IMR-90 (cell line): ENCODE results near the gene MRPL28. TPM values are rescaled to one million over a fixed set of nuclear protein-coding genes. Genes with fewer than 3 reads are reported as not detected.

Experiments
- ATAC-seq: fragments of 200-7000 bp; cut with Tn5 transposase; 2 replicates; pipeline ENCODE4 v1.9.1; 2020; ENCODE audit warnings: low read depth, mild to moderate bottlenecking, moderate library complexity
- BruUV-seq: library from RNA; stranded (reverse); fragments of 400-500 nt; replicated peaks from 2 replicates; lab custom pipeline; 2021; lab: Mats Ljungman, UMichigan
- CTCF ChIA-PET: fragments of 300-600 bp; formaldehyde crosslinking; extraction: SDS; loops from one replicate; lab custom pipeline; 2021; ENCODE audit warnings: antibody characterized with exemption; lab: Yijun Ruan, JAX
- POLR2A ChIA-PET: fragments of 300-600 bp; sonication (Branson Sonifier 250); formaldehyde crosslinking; loops from one replicate; lab custom pipeline; 2022; ENCODE audit warnings: antibody characterized with exemption; ENCODE audit not compliant: unreplicated experiment; lab: Charles Lee
- DNase-seq: peaks from one replicate; pipeline ENCODE4 v3.0.0; 2013
- H2AFZ ChIP-seq: replicated peaks from 2 replicates; pipeline ENCODE3; 2013; ENCODE audit warnings: low read length, mild to moderate bottlenecking; ENCODE audit not compliant: poor library complexity
- H2AK5ac ChIP-seq: 2 replicates; pipeline ENCODE4 v1.6.1; 2013; ENCODE audit warnings: low read depth, low read length, inconsistent platforms
- H2AK9ac ChIP-seq: replicated peaks from 2 replicates; pipeline ENCODE3; 2013; ENCODE audit warnings: mild to moderate bottlenecking, low read depth, low read length, moderate library complexity; ENCODE audit not compliant: poor library complexity
- H2BK120ac ChIP-seq: 2 replicates; pipeline ENCODE4 v1.6.1; 2013; ENCODE audit warnings: low read depth, low read length, inconsistent platforms
- H2BK15ac ChIP-seq: 3 replicates; pipeline ENCODE4 v1.6.1; 2013; ENCODE audit warnings: low read depth, low read length, inconsistent platforms
- H2BK20ac ChIP-seq: 2 replicates; pipeline ENCODE4 v1.6.1; 2013; ENCODE audit warnings: low read depth, mild to moderate bottlenecking, inconsistent platforms, low read length, moderate library complexity
- H2BK5ac ChIP-seq: 2 replicates; pipeline ENCODE4 v1.6.1; 2013; ENCODE audit warnings: mild to moderate bottlenecking, low read depth, low read length, inconsistent platforms; ENCODE audit not compliant: poor library complexity, severe bottlenecking
- H3K14ac ChIP-seq: replicated peaks from 2 replicates; pipeline ENCODE4 v1.6.1; 2013; ENCODE audit warnings: low read depth, low read length, inconsistent platforms
- H3K18ac ChIP-seq: 2 replicates; pipeline ENCODE4 v1.6.1; 2013; ENCODE audit warnings: low read depth, low read length, control low read depth
- H3K23ac ChIP-seq: 2 replicates; pipeline ENCODE4 v1.6.1; 2013; ENCODE audit warnings: low read depth, low read length, inconsistent platforms
- H3K27ac ChIP-seq: 2 replicates; pipeline ENCODE4 v1.5.1; 2013; ENCODE audit warnings: mild to moderate bottlenecking, control low read depth, low read length; ENCODE audit not compliant: insufficient read depth
- H3K27me3 ChIP-seq: 2 replicates; pipeline ENCODE4 v1.6.1; 2013; ENCODE audit warnings: low read length; ENCODE audit not compliant: control insufficient read depth, insufficient read depth
- H3K36me3 ChIP-seq: 2 replicates; pipeline ENCODE4 v1.6.1; 2013; ENCODE audit warnings: low read length, mixed read lengths; ENCODE audit not compliant: control insufficient read depth, insufficient read depth
- H3K4ac ChIP-seq: 2 replicates; pipeline ENCODE4 v1.6.1; 2013; ENCODE audit warnings: low read depth, low read length, inconsistent platforms
- H3K4me1 ChIP-seq: 2 replicates; pipeline ENCODE4 v1.6.1; 2013; ENCODE audit warnings: low read length, mixed read lengths; ENCODE audit not compliant: control insufficient read depth, insufficient read depth
- H3K4me2 ChIP-seq: 2 replicates; pipeline ENCODE4 v1.6.1; 2013; ENCODE audit warnings: low read depth, mild to moderate bottlenecking, control low read depth, low read length, moderate library complexity
- H3K4me3 ChIP-seq: 2 replicates; pipeline ENCODE4 v1.5.1; 2013; ENCODE audit warnings: low read depth, mild to moderate bottlenecking, control low read depth, low read length, moderate library complexity; ENCODE audit not compliant: insufficient read depth
- H3K56ac ChIP-seq: 2 replicates; pipeline ENCODE4 v1.6.1; 2013; ENCODE audit warnings: low read length, inconsistent platforms; ENCODE audit not compliant: insufficient read depth; ENCODE audit errors: extremely low read depth
- H3K79me1 ChIP-seq, 2 experiments: 2 replicates each; pipeline ENCODE4 v1.6.1; 2013; ENCODE audit warnings: low read length in 2 of 2, inconsistent platforms in 1 of 2, low read depth in 1 of 2
- H3K9ac ChIP-seq: 2 replicates; pipeline ENCODE4 v1.6.1; 2013; ENCODE audit warnings: low read depth, low read length, control low read depth
- H3K9me1 ChIP-seq: 2 replicates; pipeline ENCODE4 v1.6.1; 2013; ENCODE audit warnings: low read length, inconsistent platforms; ENCODE audit not compliant: insufficient read depth
- H3K9me3 ChIP-seq: 2 replicates; pipeline ENCODE4 v1.6.1; 2013; ENCODE audit warnings: low read length; ENCODE audit not compliant: control insufficient read depth, insufficient read depth
- H4K20me1 ChIP-seq: 2 replicates; pipeline ENCODE4 v1.6.1; 2013; ENCODE audit warnings: low read length, inconsistent platforms; ENCODE audit not compliant: insufficient read depth
- H4K5ac ChIP-seq: 2 replicates; pipeline ENCODE4 v1.6.1; 2013; ENCODE audit warnings: mild to moderate bottlenecking, low read depth, low read length, control low read depth
- H4K8ac ChIP-seq, 2 experiments: 2 replicates each; pipeline ENCODE4 v1.6.1; 2013; ENCODE audit warnings: low read depth in 2 of 2, low read length in 2 of 2, control low read depth in 1 of 2, inconsistent platforms in 1 of 2
- H4K91ac ChIP-seq: 2 replicates; pipeline ENCODE4 v1.6.1; 2013; ENCODE audit warnings: low read depth, low read length, inconsistent platforms; ENCODE audit not compliant: insufficient read depth
- BHLHE40 ChIP-seq: fragments of 150-350 bp; IDR thresholded peaks from 2 replicates; pipeline ENCODE4 v1.6.1; 2016; ENCODE audit warnings: mild to moderate bottlenecking, low read depth, low read length
- CEBPB ChIP-seq: IDR thresholded peaks from 2 replicates; pipeline ENCODE4 v1.6.1; 2012; ENCODE audit warnings: low read depth, low read length, improper control_type of control experiment
- CTCF ChIP-seq: conservative IDR thresholded peaks from 2 replicates; pipeline ENCODE4 v1.5.1; 2012; ENCODE audit warnings: mild to moderate bottlenecking, low read depth, low read length, improper control_type of control experiment
- FOS ChIP-seq: fragments of 150-350 bp; IDR thresholded peaks from 2 replicates; pipeline ENCODE4 v1.6.1; 2016; ENCODE audit warnings: low read depth, low read length
- MAFK ChIP-seq: IDR thresholded peaks from 2 replicates; pipeline ENCODE4 v1.6.1; 2012; ENCODE audit warnings: low read depth, low read length, improper control_type of control experiment
- MAZ ChIP-seq: IDR thresholded peaks from 2 replicates; pipeline ENCODE4 v1.6.1; 2012; ENCODE audit warnings: low read depth, mild to moderate bottlenecking, low read length, improper control_type of control experiment, moderate library complexity, borderline replicate concordance
- NFE2L2 ChIP-seq: fragments of 150-350 bp; IDR thresholded peaks from 2 replicates; pipeline ENCODE4 v1.6.1; 2016; ENCODE audit warnings: low read depth, mild to moderate bottlenecking, low read length
- POLR2A ChIP-seq: IDR thresholded peaks from 2 replicates; pipeline ENCODE4 v1.6.1; 2012; ENCODE audit warnings: mild to moderate bottlenecking, low read depth, low read length
- RAD21 ChIP-seq: IDR thresholded peaks from 2 replicates; pipeline ENCODE4 v1.6.1; 2012; ENCODE audit warnings: low read length, improper control_type of control experiment
- RCOR1 ChIP-seq: IDR thresholded peaks from 2 replicates; pipeline ENCODE4 v1.6.1; 2012; ENCODE audit warnings: mild to moderate bottlenecking, low read length, improper control_type of control experiment; ENCODE audit not compliant: insufficient replicate concordance
- RFX5 ChIP-seq: IDR thresholded peaks from 2 replicates; pipeline ENCODE4 v1.8.0; 2012; ENCODE audit warnings: low read depth, mild to moderate bottlenecking, low read length, moderate library complexity
- SMC3 ChIP-seq: fragments of 150-350 bp; IDR thresholded peaks from 2 replicates; pipeline ENCODE4 v1.6.1; 2016; ENCODE audit warnings: low read depth, mild to moderate bottlenecking, antibody characterized with exemption, low read length, moderate library complexity
- WGBS, 2 experiments: methylation state at CpG; one replicate each; pipeline versions ENCODE4 v1.1.5 to v1.1.7; 2013; ENCODE audit warnings: missing lambda C conversion rate in 2 of 2; ENCODE audit not compliant: insufficient read length in 1 of 2; ENCODE audit errors: extremely low coverage in 2 of 2; 5-methylcytosine and 5-hydroxymethylcytosine counted together
- dilution Hi-C: fragments of 300-500 bp; cut with HindIII; formaldehyde crosslinking; loops from one replicate; pipeline ENCODE4 v1.14.3; 2018; ENCODE audit warnings: low sequenced_read_pairs; ENCODE audit not compliant: unreplicated experiment
- in situ Hi-C: fragments of 300-500 bp; cut with MboI; formaldehyde crosslinking; loops from 3 replicates; pipeline ENCODE4 v1.14.3; 2019; ENCODE audit warnings: low sequenced_read_pairs, inconsistent platforms, mixed read lengths
- intact Hi-C: fragments of 100-400 bp; cut with micrococcal nuclease; formaldehyde crosslinking; loops from 2 replicates; pipeline ENCODE4 v1.10.0; 2022
- polyA plus RNA-seq, 3 experiments: library from polyadenylated mRNA; depleted of rRNA; stranded (reverse); fragments of >200 nt; gene quantifications; 2 replicates each; pipeline ENCODE4 v1.2.3, GENCODE V29; 2012; ENCODE audit warnings: low replicate concordance in 1 of 3
- total RNA-seq: library from RNA; depleted of rRNA; stranded (reverse); fragments of >200 nt; gene quantifications from 2 replicates; pipeline ENCODE4 v1.2.3, GENCODE V29; 2012
- TF ChIP-seq, protein P1 (sequence below): fragments of 150-350 bp; IDR thresholded peaks from 2 replicates; pipeline ENCODE4 v1.6.1; 2016; ENCODE audit warnings: low read depth, mild to moderate bottlenecking, low read length, moderate library complexity, borderline replicate concordance

MRPL28 gene
- total and polyA plus RNA-seq, 2 of the 4 experiments (the other 2 are of a cell fraction) = 104 to 181 TPM

DNA sequence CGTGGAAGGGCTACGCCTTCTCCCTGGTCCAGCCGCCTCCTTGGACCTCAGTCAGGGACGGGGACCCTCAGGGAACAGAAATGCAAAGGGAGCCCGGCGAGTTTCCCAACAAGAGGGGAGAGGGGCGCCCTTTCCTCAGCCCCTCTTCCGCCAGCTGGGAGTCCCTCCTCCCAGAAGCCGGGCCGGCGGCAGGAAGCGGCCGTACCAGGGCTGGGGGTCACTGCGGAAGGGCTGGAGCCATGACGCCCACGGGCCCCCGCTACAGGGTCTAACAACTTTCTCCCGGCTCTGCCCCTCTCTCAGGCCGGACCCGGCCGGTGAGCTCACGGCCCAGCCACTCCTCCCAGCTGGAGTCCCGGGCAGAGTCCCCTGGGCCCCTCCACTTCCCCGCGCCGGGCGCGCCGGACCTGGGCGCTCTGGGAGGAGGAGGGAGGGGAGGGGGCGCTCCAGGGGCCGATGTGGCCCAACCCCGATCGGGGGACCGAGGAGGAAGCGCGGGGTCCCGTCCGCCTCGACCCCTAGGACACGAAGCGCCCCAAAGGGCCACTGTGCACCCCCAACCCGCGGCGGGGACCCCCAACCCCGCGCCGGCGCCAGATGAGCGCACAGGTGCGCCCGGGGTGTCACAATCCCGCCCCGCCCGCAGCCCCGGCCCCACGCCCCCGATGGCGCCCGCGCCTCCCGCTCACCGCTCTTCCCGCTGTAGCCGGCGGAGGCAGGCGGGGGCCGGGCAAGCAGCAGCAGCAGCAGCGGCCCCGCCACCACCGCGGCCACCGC, 10.9 kb upstream of the MRPL28 start (continued):
- TF ChIP-seq NFE2L2 (no peak), RCOR1 (no peak)

GRCh38 chr16:380762-381011, 10.3 kb upstream of the MRPL28 start:
- WGBS, 2 experiments = 8% methylated on average over 8 of the region's 12 CpGs; no CpG with 5 or more reads in 1 of the 2 experiments
- TF ChIP-seq FOS (no peak), CTCF (no peak), RCOR1 (no peak), BHLHE40 (no peak), MAFK (no peak), NFE2L2 (no peak), RAD21 (no peak), SMC3 (no peak), CEBPB (no peak), MAZ (no peak), POLR2A (no peak), RFX5 (no peak)
- TF ChIP-seq, protein P1, sequence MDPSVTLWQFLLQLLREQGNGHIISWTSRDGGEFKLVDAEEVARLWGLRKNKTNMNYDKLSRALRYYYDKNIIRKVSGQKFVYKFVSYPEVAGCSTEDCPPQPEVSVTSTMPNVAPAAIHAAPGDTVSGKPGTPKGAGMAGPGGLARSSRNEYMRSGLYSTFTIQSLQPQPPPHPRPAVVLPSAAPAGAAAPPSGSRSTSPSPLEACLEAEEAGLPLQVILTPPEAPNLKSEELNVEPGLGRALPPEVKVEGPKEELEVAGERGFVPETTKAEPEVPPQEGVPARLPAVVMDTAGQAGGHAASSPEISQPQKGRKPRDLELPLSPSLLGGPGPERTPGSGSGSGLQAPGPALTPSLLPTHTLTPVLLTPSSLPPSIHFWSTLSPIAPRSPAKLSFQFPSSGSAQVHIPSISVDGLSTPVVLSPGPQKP = no peak

More at GRCh38 chr16:380762-381011, 10.3 kb upstream of the MRPL28 start:
- peak overlapping the region; percentile 95 for H3K4me2 ChIP-seq
- peaks cover 16% of the 10 kb centered on the region for H3K36me3 ChIP-seq
- H3K27ac ChIP-seq = peak overlapping the region; percentile 82
- POLR2A ChIA-PET = interaction anchor here (0.6 kb wide), 1 partner anchor 13 kb away, joined by 5 read pairs; no protein-coding TSS in a partner anchor
- dilution Hi-C loops (no loop called here), intact Hi-C loops (no loop called here), in situ Hi-C loops (no loop called here)
- H4K20me1 ChIP-seq = peaks cover 16% of the 10 kb centered on the region
- CTCF ChIA-PET = no interaction called here
- peak overlapping the region; percentile 88 for H3K4me3 ChIP-seq
- no peak for DNase-seq
- BruUV-seq = no TSS peak
- H3K4me1 ChIP-seq = peaks cover 2% of the 10 kb centered on the region; the same call in 1 of the 2 replicates
- ATAC-seq = peak; percentile 49
- H3K9ac ChIP-seq = peak overlapping the region; percentile 91
- peak overlapping the region in 1 of 2 experiments; percentile 24; a peak in 1 of 4 replicates for H4K8ac ChIP-seq
- no peaks in the 10 kb centered on the region for H3K27me3 ChIP-seq
- peak overlapping the region; percentile 86 for H3K23ac ChIP-seq
- H3K9me1 ChIP-seq = no peaks in the 10 kb centered on the region
- H2BK15ac ChIP-seq = no peak overlapping the region
- H2BK20ac ChIP-seq = no peak overlapping the region
- peaks cover 13 to 29% of the 10 kb centered on the region in 2 experiments; a peak in 3 of 4 replicates for H3K79me1 ChIP-seq
- peak overlapping the region; percentile 84 for H2AK5ac ChIP-seq
- H2BK5ac ChIP-seq = peak overlapping the region; percentile 26
- H4K91ac ChIP-seq = no peak overlapping the region
- no peak overlapping the region for H3K18ac ChIP-seq
- peak overlapping the region; percentile 94 for H2AK9ac ChIP-seq
- no peak overlapping the region for H4K5ac ChIP-seq
- H3K56ac ChIP-seq = no peak overlapping the region; the same call in 1 of the 2 replicates
- no peak overlapping the region for H2BK120ac ChIP-seq
- H3K14ac ChIP-seq = peak overlapping the region; percentile 62; the same call in 1 of the 2 replicates
- peak overlapping the region; percentile 65; the same call in 1 of the 2 replicates for H3K4ac ChIP-seq
- H3K9me3 ChIP-seq = no peaks in the 10 kb centered on the region
- H2AFZ ChIP-seq = peak overlapping the region; percentile 87
